Hematopoietic multipotent progenitor cell treated with erythropoietin and hydrocortisone succinate and interleukin-3 and kit ligand, for 4 days (in vitro differentiated cells): ENCODE results near the gene PLEKHO2.
"Not testable (repeated sequence)": the region's sequence is repeated elsewhere in the genome, so short reads cannot be mapped to it uniquely, and the experiment has no call there.

Experiments
- DNase-seq: peaks from one replicate; pipeline ENCODE4 v3.0.0-alpha.2; 2015

PLEKHO2 gene

GRCh38 chr15:64841344-64842095 is at the start of gene PLEKHO2:
Gene PLEKHO2 (plus strand): TSS chr15:64841915. CDS start chr15:64842017, 102 bp downstream.
- DNase-seq = peak; percentile 99

- DNase-seq = no peak
Observed at GRCh38 chr15:64792282-64792681, 49.4 kb upstream of the PLEKHO2 start.

DNA sequence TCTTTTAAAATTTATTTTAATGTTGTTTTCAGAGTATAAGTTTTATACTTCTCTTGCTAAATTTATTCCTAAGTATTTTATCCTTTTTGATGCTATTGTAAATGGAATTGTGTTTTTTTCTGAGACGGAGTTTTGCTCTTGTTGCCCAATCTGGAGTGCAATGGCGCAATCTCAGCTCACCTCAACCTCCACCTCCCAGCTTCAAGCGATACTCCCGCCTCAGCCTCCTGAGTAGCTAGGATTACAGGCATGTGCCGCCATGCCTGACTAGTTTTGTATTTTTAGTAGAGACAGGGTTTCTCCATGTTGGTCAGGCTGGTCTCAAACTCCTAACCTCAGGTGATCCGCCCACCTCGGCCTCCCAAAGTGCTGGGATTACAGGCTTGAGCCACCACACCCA is 46.4 kb upstream of the PLEKHO2 start:
- not testable (repeated sequence) for DNase-seq

GRCh38 chr15:64795921-64796320 is 45.8 kb upstream of the PLEKHO2 start:
- DNase-seq = not testable (repeated sequence)

DNA sequence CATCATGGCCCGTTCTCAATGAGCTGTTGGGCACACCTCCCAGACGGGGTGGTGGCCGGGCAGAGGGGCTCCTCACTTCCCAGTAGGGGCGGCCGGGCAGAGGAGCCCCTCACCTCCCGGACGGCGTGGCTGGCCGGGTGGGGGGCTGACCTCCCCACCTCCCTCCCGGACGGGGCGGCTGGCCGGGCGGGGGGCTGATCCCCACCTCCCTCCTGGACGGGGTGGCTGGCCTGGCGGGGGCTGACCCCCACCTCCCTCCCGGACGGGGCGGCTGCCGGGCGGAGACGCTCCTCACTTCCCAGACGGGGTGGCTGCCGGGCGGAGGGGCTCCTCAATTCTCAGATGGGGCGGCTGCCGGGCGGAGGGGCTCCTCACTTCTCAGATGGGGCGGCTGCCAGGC is 42.8 kb upstream of the PLEKHO2 start:
- not testable (repeated sequence) for DNase-seq

- no peak for DNase-seq
Observed at GRCh38 chr15:64800476-64800875, 41.2 kb upstream of the PLEKHO2 start.

DNA sequence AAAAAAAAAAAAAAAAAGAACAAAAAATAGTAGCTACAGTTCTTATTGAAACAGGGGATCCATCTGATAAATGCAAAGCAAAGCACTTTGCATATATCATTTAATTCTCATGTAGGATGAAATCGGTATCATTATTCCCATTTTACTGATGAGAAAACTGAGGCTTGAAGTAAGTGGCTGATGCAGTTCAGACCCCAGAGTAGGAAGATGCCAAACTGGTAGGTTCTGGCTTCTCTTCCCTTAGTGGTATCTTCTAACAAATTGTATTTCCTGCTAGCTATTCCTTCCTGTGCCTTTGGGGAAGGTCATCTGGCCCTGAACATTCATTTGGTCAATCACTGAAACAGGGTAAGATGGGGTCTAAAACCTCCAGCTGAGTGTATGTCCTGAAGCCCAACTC is 38.2 kb upstream of the PLEKHO2 start:
- no peak for DNase-seq

DNA sequence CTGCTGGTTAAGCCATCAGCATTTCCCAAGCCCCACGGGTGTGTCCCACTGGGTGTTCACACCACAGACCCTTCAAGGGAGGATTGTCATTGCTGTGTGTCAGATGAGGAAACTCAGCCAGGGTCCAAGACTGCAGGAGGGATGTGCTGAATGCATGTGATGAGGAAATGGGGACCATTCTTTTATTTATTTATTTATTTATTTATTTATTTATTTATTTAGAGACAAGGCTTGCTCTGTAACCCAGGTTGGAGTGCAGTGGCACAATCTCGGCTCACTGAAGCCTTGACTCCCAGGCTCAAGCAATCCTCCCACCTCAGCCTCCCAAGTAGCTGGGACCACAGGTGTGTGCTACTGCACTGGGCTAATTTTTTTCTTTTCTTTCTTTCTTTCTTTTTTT is 37.1 kb upstream of the PLEKHO2 start:
- DNase-seq = no peak

DNA sequence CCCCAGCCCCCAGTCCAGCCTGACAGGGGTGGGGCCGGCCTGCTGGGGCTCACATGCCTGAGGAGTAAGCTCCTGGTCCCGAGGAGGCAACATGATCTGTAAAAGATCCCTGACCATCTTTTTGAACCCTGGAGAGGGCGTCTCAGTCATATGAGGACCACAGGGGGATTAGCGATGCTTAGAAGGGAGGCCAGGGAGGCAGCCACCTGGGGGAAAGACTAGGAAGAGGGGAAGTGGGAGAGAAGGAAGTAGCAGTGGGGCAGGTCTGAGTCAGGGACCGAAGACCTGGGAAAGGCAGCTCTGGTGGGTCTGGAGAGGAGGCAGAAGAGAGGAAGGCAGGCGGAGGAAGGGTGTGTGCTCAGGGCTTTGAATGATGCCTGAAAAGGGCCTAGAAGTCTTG is 35.2 kb upstream of the PLEKHO2 start:
- no peak for DNase-seq

- no peak for DNase-seq
Observed at GRCh38 chr15:64807051-64807749, 34.5 kb upstream of the PLEKHO2 start.

- no peak for DNase-seq
Observed at GRCh38 chr15:64807751-64808222, 33.9 kb upstream of the PLEKHO2 start.

DNA sequence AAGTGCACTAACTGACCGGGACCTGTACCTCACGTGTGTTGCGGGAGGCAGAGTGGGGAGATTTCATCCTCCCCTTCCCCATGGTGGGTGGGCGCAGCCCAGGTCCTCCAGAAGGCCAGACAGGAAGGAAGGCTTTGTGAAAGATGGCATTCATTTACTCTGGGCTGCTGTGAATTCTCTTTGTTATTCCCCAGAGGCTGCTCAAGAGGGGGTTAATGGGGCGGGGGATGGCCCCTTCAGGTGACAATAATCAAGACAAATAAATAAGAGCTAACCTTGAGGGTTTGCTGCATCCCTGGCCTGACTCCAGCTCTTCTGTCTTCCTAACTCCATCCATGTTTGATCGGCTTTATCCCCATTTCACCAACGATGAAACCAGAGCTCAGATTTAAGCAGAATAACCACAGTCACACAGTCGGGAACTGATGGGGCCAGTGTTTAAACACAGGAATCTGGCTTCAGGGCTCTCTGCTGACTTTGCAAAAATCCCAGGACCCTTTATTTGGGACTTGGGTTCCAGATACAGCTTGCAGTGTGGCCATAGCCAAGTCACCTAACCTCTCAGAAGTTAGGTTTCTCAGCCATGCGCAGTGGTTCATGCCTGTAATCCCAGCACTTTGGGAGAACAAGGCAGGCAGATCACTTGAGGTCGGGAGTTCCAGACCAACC is 32.8 kb upstream of the PLEKHO2 start:
- no peak for DNase-seq

GRCh38 chr15:64809649-64810496 is 31.8 kb upstream of the PLEKHO2 start:
- peak; percentile 85 for DNase-seq

GRCh38 chr15:64810497-64811326 is 31.0 kb upstream of the PLEKHO2 start:
- no peak for DNase-seq

GRCh38 chr15:64813075-64813474 is 28.6 kb upstream of the PLEKHO2 start:
- DNase-seq = peak; percentile 87

GRCh38 chr15:64814283-64814682 is 27.4 kb upstream of the PLEKHO2 start:
- not testable (repeated sequence) for DNase-seq

DNA sequence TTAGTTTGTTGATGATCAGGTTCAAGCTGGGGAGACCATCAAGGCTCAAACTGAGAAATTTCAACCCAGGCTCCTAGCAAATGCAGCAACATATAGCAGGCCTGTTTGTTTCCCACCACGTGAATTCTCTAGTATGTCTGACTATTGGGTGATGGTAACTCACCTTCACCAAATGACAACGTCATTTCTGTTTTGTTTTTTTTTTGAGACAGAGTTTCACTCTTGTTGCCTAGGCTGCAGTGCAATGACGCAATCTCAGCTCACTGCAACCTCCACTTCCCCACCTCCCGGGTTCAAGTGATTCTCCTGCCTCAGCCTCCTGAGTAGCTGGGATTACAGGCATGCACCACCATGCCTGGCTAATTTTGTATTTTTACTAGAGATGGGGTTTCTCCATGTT is 26.8 kb upstream of the PLEKHO2 start:
- DNase-seq = not testable (repeated sequence)

GRCh38 chr15:64816452-64816851 is 25.3 kb upstream of the PLEKHO2 start:
- DNase-seq = no peak

GRCh38 chr15:64824929-64825430 is 16.7 kb upstream of the PLEKHO2 start:
- peak; percentile 42 for DNase-seq

- peak; percentile 100 for DNase-seq
Observed at GRCh38 chr15:64825431-64826294, 16.1 kb upstream of the PLEKHO2 start, which contains the start of gene PIF1. Gene PIF1 (minus strand): TSS chr15:64825647. CDS start chr15:64824335, 1,312 bp downstream.
